Astrocyte (in vitro differentiated cells and primary cell): ENCODE results near the gene SLC38A9.

Experiments used
- EZH2 ChIP-seq: IDR thresholded peaks from 2 replicates; pipeline ENCODE4 v1.6.1; 2012; ENCODE audit warnings: mild to moderate bottlenecking, low read length, inconsistent platforms; ENCODE audit not compliant: insufficient read depth
- TF ChIP-seq, protein P1 (sequence below): IDR thresholded peaks from 2 replicates; pipeline ENCODE4 v1.5.1; 2011; ENCODE audit warnings: low read depth, mild to moderate bottlenecking, inconsistent platforms, low read length, moderate library complexity; ENCODE audit not compliant: insufficient read depth

- TF ChIP-seq, protein P1, sequence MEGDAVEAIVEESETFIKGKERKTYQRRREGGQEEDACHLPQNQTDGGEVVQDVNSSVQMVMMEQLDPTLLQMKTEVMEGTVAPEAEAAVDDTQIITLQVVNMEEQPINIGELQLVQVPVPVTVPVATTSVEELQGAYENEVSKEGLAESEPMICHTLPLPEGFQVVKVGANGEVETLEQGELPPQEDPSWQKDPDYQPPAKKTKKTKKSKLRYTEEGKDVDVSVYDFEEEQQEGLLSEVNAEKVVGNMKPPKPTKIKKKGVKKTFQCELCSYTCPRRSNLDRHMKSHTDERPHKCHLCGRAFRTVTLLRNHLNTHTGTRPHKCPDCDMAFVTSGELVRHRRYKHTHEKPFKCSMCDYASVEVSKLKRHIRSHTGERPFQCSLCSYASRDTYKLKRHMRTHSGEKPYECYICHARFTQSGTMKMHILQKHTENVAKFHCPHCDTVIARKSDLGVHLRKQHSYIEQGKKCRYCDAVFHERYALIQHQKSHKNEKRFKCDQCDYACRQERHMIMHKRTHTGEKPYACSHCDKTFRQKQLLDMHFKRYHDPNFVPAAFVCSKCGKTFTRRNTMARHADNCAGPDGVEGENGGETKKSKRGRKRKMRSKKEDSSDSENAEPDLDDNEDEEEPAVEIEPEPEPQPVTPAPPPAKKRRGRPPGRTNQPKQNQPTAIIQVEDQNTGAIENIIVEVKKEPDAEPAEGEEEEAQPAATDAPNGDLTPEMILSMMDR: no peak
- no peak for TF ChIP-seq EZH2
Observed at GRCh38 chr5:55582256-55582655, 129.9 kb downstream of the SLC38A9 start.
